ENCODE measurements around the gene SLC38A8.

The SLC38A8 gene

GRCh38 chr16:83973581-83974385 is 68.8 kb downstream of the SLC38A8 start:
- in situ Hi-C loops (cut with MboI; ENCODE audit: low sequenced_read_pairs): loop anchor here (25.0 kb wide), 1 partner anchor 89 kb away; no protein-coding TSS in a partner anchor

- in situ Hi-C loops (cut with MboI; ENCODE audit: low sequenced_read_pairs): loop anchor here (25.0 kb wide), 1 partner anchor 89 kb away; no protein-coding TSS in a partner anchor
These were observed 69.5 kb downstream of the SLC38A8 start for GRCh38 chr16:83973077-83973476.

GRCh38 chr16:83972256-83973008 is 70.2 kb downstream of the SLC38A8 start:
- in situ Hi-C loops (cut with MboI; ENCODE audit: low sequenced_read_pairs): loop anchor here (25.0 kb wide), 1 partner anchor 90 kb away; no protein-coding TSS in a partner anchor

GRCh38 chr16:83971165-83972130 is 71.1 kb downstream of the SLC38A8 start:
- in situ Hi-C loops (cut with MboI; ENCODE audit: low sequenced_read_pairs): loop anchor here (25.0 kb wide), 1 partner anchor 91 kb away; no protein-coding TSS in a partner anchor

- in situ Hi-C loops (cut with MboI; ENCODE audit: low sequenced_read_pairs): loop anchor here (25.0 kb wide), 1 partner anchor 92 kb away; no protein-coding TSS in a partner anchor
These were observed 72.2 kb downstream of the SLC38A8 start for GRCh38 chr16:83970430-83970815.

GRCh38 chr16:83969771-83970429 is 72.7 kb downstream of the SLC38A8 start:
- in situ Hi-C loops (cut with MboI; ENCODE audit: low sequenced_read_pairs): loop anchor here (25.0 kb wide), 1 partner anchor 92 kb away; no protein-coding TSS in a partner anchor

- in situ Hi-C loops (cut with MboI; ENCODE audit: low sequenced_read_pairs): loop anchor here (25.0 kb wide), 1 partner anchor 93 kb away; no protein-coding TSS in a partner anchor
These were observed 73.5 kb downstream of the SLC38A8 start for GRCh38 chr16:83968891-83969649.

GRCh38 chr16:83968306-83968851 is 74.2 kb downstream of the SLC38A8 start:
- in situ Hi-C loops (cut with MboI; ENCODE audit: low sequenced_read_pairs): loop anchor here (25.0 kb wide), 1 partner anchor 94 kb away; no protein-coding TSS in a partner anchor

- in situ Hi-C loops (cut with MboI; ENCODE audit: low sequenced_read_pairs): loop anchor here (25.0 kb wide), 1 partner anchor 94 kb away; no protein-coding TSS in a partner anchor
These were observed 74.7 kb downstream of the SLC38A8 start, which contains the start of gene NECAB2 for GRCh38 chr16:83967838-83968305. Gene NECAB2, plus strand, starts transcription at chr16:83968244. Its CDS starts 405 bp downstream, at chr16:83968649.

GRCh38 chr16:83967091-83967490 is 75.5 kb downstream of the SLC38A8 start:
- in situ Hi-C loops (cut with MboI; ENCODE audit: low sequenced_read_pairs): loop anchor here (25.0 kb wide), 1 partner anchor 95 kb away; no protein-coding TSS in a partner anchor

GRCh38 chr16:83966153-83966696 is 76.4 kb downstream of the SLC38A8 start:
- in situ Hi-C loops (cut with MboI; ENCODE audit: low sequenced_read_pairs): loop anchor here (25.0 kb wide), 1 partner anchor 96 kb away; no protein-coding TSS in a partner anchor

- in situ Hi-C loops (cut with MboI; ENCODE audit: low sequenced_read_pairs): loop anchor here (25.0 kb wide), 1 partner anchor 97 kb away; no protein-coding TSS in a partner anchor
These were observed 77.0 kb downstream of the SLC38A8 start for GRCh38 chr16:83965444-83966152.

GRCh38 chr16:83964684-83965443 is 77.7 kb downstream of the SLC38A8 start:
- in situ Hi-C loops (cut with MboI; ENCODE audit: low sequenced_read_pairs): loop anchor here (25.0 kb wide), 1 partner anchor 97 kb away; no protein-coding TSS in a partner anchor

- in situ Hi-C loops (cut with MboI; ENCODE audit: low sequenced_read_pairs): loop anchor here (25.0 kb wide), 1 partner anchor 99 kb away; no protein-coding TSS in a partner anchor
These were observed 79.1 kb downstream of the SLC38A8 start for GRCh38 chr16:83963277-83964119.

GRCh38 chr16:83961591-83961990 is 81.0 kb downstream of the SLC38A8 start:
- in situ Hi-C loops (cut with MboI; ENCODE audit: low sequenced_read_pairs): loop anchor here (25.0 kb wide), 1 partner anchor 101 kb away; no protein-coding TSS in a partner anchor

Data from hTERT RPE-1 (cell line).